ENCODE results near the gene MEF2D. TPM values are rescaled to one million over a fixed set of nuclear protein-coding genes. Genes with fewer than 3 reads are reported as not detected.

Gene MEF2D
- total RNA-seq, 4 donors from 2014 or later = 61.7 to 73.5 (median 67.1) TPM

DNA sequence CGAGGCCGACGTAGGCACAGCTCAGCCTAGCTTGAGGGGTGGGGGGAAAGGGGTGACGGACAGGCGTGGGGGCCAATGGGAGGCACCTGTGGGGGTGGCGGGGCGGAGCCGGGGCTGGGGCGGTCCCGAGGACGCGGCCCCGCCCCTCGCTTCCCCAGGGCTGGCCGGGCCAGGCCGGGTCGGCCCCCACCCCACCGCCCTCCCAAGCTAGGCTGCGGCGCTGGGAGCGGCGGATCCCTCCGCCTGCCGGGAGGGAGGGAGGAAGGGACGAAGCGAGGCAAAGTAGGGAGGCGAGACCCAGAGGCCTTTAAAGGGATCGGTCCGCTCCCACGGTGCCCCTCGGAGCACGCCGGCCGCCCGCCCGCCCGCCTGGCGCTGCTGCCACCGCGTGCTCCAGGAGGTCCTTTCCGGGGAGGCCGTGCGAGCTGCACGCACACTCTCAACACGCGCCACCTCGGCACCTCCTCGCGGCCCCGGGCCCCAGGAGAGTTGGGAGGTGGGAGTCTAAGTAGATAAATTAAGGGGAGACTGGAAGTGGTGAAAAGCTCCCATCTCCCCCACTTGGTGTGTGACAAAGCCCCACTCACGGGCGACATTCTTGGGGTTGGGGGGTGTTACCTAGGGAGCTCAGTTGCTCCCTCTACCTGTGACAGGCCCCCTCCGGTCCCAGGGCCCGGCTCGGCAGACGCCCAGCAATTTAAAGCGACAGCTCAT, 375 bp upstream of the MEF2D start:
- H3K27ac ChIP-seq = peak overlapping the region; percentile 100
- TF ChIP-seq, protein P1, sequence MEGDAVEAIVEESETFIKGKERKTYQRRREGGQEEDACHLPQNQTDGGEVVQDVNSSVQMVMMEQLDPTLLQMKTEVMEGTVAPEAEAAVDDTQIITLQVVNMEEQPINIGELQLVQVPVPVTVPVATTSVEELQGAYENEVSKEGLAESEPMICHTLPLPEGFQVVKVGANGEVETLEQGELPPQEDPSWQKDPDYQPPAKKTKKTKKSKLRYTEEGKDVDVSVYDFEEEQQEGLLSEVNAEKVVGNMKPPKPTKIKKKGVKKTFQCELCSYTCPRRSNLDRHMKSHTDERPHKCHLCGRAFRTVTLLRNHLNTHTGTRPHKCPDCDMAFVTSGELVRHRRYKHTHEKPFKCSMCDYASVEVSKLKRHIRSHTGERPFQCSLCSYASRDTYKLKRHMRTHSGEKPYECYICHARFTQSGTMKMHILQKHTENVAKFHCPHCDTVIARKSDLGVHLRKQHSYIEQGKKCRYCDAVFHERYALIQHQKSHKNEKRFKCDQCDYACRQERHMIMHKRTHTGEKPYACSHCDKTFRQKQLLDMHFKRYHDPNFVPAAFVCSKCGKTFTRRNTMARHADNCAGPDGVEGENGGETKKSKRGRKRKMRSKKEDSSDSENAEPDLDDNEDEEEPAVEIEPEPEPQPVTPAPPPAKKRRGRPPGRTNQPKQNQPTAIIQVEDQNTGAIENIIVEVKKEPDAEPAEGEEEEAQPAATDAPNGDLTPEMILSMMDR (IDR thresholded peaks at IDR 0.05) = peak in 1 of 2 donors; percentile 54
- TF ChIP-seq POLR2A (IDR thresholded peaks at IDR 0.05) = peak; percentile 54 to 77
- peak; percentile 84 to 98 (median 94) for TF ChIP-seq POLR2AphosphoS5 (IDR thresholded peaks at IDR 0.05)
- TF ChIP-seq EP300 (IDR thresholded peaks at IDR 0.05) = no peak
- 0% methylated on average over 4 of the region's 57 CpGs for WGBS
- no peaks in the 10 kb centered on the region for H3K27me3 ChIP-seq
- no peaks in the 10 kb centered on the region for H3K9me3 ChIP-seq
- peaks cover 81% of the 10 kb centered on the region for H3K4me1 ChIP-seq
- no peaks in the 10 kb centered on the region for H3K36me3 ChIP-seq
- H3K4me3 ChIP-seq = peak overlapping the region; percentile 98
- DNase-seq (ENCODE audit: low spot score in 2 of 2) = peak; percentile 95 to 97

DNA sequence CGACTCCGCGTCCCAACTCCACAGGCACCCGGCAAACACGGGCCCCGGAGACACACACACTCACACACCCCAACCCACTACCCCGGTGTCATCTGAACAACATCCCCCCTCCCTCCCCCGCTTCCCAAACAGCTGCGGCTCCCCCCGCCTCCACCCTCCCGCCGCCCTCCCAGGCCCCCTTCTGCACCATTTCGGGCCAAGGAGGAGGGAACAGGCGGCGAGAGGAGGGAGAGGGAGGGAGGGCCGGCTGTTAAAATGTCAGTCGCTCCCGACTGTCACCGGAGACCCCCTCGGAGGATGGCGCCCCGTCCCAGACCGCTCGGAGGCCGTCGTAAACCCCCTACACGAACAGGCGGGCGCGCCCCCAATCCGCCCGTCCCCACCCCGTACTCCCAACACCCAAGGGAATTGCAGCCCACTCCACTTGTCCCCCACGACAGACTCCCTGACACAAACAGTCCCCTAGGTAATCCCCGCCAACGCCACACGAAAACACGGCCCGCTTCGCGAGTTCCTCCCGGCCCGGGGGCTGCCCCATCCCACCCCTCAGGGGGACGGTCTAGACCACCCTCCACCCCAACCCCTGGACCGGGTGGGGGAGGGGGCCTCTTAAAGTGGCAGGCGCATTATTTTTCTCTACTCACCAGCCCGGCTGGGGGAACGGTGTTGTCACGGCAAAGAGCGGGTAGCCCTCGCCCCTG, 583 bp downstream of the MEF2D start:
- TF ChIP-seq POLR2A (IDR thresholded peaks at IDR 0.05) (no peak), EP300 (IDR thresholded peaks at IDR 0.05) (no peak), POLR2AphosphoS5 (IDR thresholded peaks at IDR 0.05) (no peak)
- TF ChIP-seq, protein P1 (IDR thresholded peaks at IDR 0.05) = no peak
- 2% methylated on average over 23 of the region's 51 CpGs for WGBS
- H3K36me3 ChIP-seq = peaks cover 2% of the 10 kb centered on the region
- peak in 1 of 2 donors; percentile 86 for DNase-seq (ENCODE audit: low spot score in 2 of 2)
- peak overlapping the region; percentile 100 for H3K27ac ChIP-seq
- peaks cover 84% of the 10 kb centered on the region for H3K4me1 ChIP-seq
- H3K4me3 ChIP-seq = peak overlapping the region; percentile 98
- no peaks in the 10 kb centered on the region for H3K9me3 ChIP-seq
- no peaks in the 10 kb centered on the region for H3K27me3 ChIP-seq

DNA sequence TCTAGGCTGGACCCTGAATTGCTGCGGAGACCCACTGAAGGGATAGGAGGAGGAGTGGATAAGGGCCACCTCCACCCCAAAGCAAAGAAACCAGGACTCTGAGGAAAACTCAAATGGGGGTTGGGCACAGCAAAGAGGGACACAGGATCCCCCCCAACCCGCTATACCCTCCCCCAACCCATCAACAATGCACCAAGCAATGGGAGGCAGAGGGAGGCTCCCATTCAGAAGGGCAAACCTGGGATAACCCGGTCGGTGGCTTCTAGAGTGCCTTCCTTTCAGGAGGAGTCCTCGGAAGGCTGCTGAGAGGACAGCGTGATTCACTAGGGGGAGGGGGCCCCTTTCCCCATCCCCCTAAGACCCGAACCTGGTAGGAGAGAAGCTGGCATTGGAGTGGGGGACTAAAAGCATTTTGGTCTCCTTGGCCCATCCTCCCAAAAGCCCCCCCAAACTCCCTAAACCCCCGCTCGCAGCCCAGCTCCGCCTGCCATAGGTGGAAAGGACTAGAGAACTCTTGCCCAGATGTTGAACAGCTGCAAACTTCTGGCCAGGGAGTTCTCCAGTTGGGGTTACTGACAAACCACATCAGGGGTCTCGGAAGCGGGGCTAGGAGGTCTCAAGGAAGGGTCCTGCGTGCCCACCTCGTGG, 1.3 kb downstream of the MEF2D start:
- TF ChIP-seq, protein P1 (IDR thresholded peaks at IDR 0.05) = no peak
- TF ChIP-seq EP300 (IDR thresholded peaks at IDR 0.05) (no peak), POLR2A (IDR thresholded peaks at IDR 0.05) (no peak), POLR2AphosphoS5 (IDR thresholded peaks at IDR 0.05) (no peak)
- WGBS = 0% methylated on average over 9 of the region's 14 CpGs
- Histone ChIP-seq H3K27ac (peak overlapping the region; percentile 100), H3K4me1 (peaks cover 85% of the 10 kb centered on the region), H3K36me3 (peaks cover 3% of the 10 kb centered on the region), H3K9me3 (no peaks in the 10 kb centered on the region), H3K4me3 (peak overlapping the region; percentile 98), H3K27me3 (no peaks in the 10 kb centered on the region)
- DNase-seq (ENCODE audit: low spot score in 2 of 2) = peak in 1 of 2 donors; percentile 66

DNA sequence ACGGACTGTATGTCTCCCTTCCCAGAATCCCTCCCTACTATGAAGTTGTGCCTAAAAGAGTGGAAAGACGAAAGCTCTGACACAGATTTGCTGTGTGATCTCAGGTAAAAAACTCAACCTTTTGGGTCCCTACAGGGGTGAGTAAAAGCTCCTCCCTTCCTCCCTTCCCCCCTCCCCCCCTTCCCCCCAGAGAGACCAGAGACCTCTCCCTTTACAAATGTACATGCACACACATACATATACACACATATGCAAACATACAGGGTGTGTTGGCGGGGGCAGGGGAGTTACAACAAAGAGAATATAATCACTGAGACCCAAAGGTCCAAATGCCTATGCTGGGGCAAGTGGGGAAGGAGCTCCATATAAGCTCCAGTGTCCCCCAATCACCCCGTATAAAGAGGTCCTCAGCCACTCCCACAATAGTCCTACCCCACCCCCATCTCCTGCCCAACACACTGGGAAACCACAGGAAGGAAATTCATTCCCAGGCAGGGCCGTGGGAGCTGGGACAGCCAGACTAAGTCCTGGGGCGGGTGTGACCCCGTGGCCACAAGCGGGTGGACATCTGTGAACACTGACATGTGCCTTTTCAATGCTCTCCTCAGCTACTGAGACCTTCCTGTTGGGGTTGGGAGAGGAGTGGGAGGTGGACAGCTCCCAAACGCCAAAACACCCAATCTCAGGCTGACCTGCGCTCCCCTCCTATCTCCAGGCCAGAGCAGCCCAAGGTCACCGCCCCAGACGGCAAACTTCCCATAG, 2.0 kb downstream of the MEF2D start:
- Histone ChIP-seq H3K27ac (peak overlapping the region; percentile 100), H3K4me3 (peak overlapping the region; percentile 98), H3K4me1 (peaks cover 85% of the 10 kb centered on the region), H3K27me3 (no peaks in the 10 kb centered on the region), H3K36me3 (peaks cover 3% of the 10 kb centered on the region), H3K9me3 (no peaks in the 10 kb centered on the region)
- WGBS = 15% methylated on average over 11 of the region's 12 CpGs
- peak in 1 of 2 donors; percentile 76 for DNase-seq (ENCODE audit: low spot score in 2 of 2)
- no peak for TF ChIP-seq POLR2A (IDR thresholded peaks at IDR 0.05)
- no peak for TF ChIP-seq EP300 (IDR thresholded peaks at IDR 0.05)
- TF ChIP-seq, protein P1 (IDR thresholded peaks at IDR 0.05) = no peak
- TF ChIP-seq POLR2AphosphoS5 (IDR thresholded peaks at IDR 0.05) = no peak

All from suprapubic skin (tissue), 4 donors.